Left ventricle myocardium superior (tissue), 1 donor: ENCODE data around the gene SCYGR2. TPM values are rescaled to one million over a fixed set of nuclear protein-coding genes. Genes with fewer than 3 reads are reported as not detected.
A peak's percentile ranks its signal among the peaks of the same experiment; 100 is the strongest.

ENCODE experiments used
- ATAC-seq: fragments of 200-7000 bp; cut with Tn5 transposase; one replicate; pipeline ENCODE4 v1.9.1; 2020; ENCODE audit warnings: mild to moderate bottlenecking, moderate library complexity
- DNase-seq: peaks from one replicate; pipeline ENCODE4 v3.0.0-alpha.2; 2020
- intact Hi-C: fragments of 100-400 bp; cut with micrococcal nuclease; formaldehyde crosslinking; loops from one replicate; pipeline ENCODE4 v1.11.0; 2022
- total RNA-seq: library from RNA; stranded (reverse); fragmentation: NEBNext Ultra II Directional; extraction: Animal tissue kit (Norgen Biotek cat#: 25700); gene quantifications from one replicate; pipeline ENCODE4 v1.2.1, GENCODE V29; 2021
- donor health status: DM: no; HTN: yes; CAD: no; lungs with severe emphysema.

Gene SCYGR2
- total RNA-seq, 1 donor from 2014 or later = not detected

DNA sequence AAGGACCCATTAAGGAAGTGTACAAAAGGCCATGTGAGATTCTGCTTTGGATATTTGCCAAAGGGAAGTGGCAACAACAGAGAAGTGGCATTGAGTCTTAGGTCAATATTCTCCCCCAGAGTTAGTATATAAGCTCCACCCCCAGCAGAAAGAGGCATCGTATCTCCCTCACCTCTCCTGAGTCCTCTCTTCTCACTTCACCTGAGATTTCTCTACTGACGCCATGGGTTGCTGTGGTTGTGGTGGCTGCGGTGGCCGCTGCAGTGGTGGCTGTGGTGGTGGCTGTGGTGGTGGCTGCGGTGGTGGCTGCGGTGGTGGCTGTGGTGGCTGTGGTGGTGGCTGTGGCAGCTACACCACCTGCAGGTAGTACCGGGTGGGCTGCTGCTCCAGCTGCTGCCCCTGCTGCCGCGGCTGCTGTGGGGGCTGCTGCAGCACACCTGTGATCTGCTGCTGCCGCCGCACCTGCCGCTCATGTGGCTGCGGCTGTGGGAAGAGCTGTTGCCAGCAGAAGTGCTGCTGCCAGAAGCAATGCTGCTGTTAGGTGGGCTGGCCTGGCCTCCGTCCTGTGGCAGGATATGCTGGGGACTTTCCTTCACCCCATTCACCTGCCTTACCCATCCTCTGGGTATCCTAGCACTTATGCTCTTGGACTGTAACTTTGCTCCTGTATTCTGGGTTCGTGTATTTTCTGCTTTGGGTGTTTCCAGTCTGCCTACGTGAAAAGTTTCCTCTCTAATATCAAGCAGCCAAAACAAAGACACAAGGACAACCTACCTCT lies 10.1 kb downstream of the SCYGR2 start:
- peak; percentile 35 for ATAC-seq
- intact Hi-C loops = no loop called here

DNA sequence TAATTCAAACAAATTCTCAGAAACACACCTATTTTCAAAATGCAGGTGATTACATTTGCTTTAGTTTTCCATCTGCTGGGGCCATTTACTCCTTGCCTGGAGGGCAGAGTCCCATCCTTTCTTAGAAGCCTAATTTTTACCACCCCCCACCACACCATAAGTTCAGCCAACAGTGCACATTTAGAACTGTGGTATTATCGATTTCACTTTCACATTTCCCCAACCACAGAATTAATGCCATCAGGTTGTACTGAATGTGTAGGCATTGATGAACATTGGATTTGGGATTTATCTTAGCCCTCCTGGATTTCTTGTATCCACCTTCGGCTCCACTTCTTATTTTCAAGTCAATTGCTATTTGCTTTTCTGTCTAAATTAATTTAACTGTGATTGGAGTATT lies 11.4 kb downstream of the SCYGR2 start:
- no peak for DNase-seq
- ATAC-seq = no peak
- intact Hi-C loops = no loop called here

More for the DNA sequence above, 10.1 kb downstream of the SCYGR2 start:
- no peak for DNase-seq

DNA sequence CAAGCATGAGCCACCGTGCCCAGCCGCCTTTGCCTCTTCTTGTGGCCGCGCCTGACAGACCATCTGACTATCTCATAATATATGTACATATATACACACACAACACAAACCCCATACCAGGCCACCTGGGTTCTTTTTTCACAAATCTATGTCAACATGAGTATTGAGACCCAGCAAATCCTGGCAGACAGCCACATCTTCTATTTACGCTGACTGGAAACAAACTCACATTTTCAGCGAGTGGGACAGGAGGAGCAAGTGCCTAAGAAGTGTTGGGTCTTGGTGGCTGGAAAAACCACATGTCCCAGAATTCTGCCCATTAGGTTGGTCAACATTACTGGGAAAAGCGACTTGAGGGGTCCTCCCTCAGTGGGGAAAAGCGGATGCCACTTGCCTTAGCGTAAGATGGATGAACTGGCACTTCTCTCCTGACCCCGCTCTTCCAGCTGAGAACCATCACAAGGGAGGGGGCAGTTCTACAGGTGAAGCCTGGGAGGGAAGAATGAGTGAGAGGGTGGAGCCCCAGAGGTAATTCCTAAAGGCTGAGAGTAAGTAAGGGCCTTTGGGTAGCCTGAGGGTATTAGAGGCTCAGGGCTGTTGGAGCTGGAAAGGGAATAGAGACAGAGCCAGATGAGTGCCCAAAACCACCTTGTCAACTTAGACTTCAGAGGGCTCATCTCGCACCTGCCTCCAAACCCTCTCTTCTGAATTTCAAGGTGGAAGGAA lies 14.0 kb downstream of the SCYGR2 start:
- intact Hi-C loops = no loop called here
- ATAC-seq (no peak), DNase-seq (no peak)

DNA sequence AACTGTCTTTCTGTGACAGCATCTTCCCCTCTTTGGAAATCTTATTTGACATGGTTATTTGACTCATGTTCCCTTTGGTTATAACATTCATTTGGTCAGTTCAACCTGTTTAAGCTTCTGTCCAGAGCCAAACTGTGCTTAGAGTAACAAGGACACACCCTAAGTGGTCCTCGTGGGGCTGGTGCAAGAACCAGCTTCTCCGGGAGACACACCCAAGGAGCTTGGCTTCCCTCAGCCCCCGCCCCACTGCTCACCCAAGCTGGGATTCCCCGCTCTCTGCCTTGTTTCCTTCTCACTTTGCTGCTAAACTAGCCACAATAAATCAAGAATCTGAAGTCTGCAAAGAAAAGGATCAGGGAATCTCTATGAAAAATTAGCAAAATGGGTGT lies 14.6 kb downstream of the SCYGR2 start:
- ATAC-seq (no peak), DNase-seq (no peak)
- intact Hi-C loops = no loop called here

DNA sequence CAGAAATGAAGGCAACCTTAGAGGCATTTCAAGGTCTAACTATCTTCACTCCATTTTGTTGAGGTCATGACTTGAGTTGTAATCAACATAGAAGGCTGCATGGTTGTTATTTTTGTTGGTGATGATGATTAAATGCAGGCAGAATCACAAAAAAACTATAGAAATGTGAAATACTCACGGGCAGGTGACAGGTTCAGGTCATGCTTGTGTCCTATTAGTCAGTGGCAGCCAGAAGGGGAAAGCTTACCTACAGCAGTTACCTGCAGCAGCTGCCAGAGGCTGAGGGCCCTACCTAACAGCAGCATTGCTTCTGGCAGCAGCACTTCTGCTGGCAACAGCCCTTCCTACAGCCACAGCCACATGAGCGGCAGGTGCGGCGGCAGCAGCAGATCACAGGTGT lies 15.6 kb downstream of the SCYGR2 start:
- no peak for ATAC-seq
- intact Hi-C loops = no loop called here
- DNase-seq = no peak

DNA sequence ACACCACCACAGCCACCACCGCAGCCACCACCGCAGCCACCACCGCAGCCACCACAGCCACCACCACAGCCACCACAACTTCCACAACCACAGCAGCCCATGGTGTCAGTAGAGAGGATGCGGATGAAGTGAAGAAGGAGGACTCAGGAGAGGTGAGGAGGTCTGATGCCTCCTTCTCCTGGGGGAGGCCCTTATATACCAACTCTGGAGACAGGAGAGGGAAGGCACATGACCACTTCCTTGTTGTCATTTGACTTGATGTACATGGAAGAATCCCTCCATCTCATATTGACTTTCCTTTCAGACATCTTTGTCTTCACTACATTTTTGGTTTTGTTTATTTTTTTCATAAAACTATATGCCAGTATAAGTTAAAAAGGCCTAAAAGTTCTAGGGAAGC lies 16.0 kb downstream of the SCYGR2 start, which contains the start of gene SCYGR3:
Gene SCYGR3, minus strand, starts transcription at position 101 of the 400 bp plus-strand sequence. Its CDS starts 0 bp downstream, at position 101.
- DNase-seq = no peak
- intact Hi-C loops = no loop called here
- ATAC-seq = no peak

DNA sequence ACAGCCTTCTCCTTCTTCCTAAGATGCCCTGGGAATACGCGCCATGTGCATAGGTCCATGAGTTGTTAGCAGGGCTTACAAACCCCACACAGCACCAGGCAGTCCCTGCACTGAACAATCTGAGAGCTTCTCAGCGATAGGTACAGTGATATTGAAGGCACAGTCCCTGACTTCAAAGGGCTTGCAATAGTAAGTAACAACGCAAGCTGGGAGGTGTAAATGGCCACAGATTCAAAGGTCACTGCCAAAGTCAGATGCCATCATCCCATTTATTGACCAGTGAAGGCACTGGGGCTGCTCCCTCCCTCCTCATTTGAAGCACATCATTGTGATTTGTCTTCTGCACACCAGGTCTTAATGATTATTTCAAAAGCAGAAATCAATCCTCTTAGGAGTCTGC lies 16.5 kb downstream of the SCYGR2 start:
- ATAC-seq = no peak
- DNase-seq = no peak
- intact Hi-C loops = no loop called here

DNA sequence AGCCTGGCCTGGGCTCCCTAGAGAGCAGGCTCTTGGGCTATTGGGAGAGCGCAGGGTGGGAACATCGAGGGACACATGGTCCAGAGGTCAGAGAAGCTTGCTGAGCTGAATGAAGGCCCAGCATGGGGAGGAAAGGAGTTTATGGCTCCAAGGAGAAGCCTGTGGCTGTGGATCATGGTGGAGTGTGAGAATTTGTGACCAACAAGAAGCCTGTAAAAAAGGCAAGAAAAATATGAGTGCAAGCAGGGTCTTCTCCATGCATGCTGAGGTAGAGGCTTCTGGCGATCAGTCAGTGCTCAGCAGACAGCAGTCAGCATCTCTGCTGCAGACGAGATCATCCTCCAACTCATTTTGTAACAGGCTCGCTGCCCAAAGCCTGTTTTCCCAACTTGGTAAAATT lies 17.2 kb downstream of the SCYGR2 start:
- ATAC-seq (no peak), DNase-seq (no peak)
- intact Hi-C loops = no loop called here

DNA sequence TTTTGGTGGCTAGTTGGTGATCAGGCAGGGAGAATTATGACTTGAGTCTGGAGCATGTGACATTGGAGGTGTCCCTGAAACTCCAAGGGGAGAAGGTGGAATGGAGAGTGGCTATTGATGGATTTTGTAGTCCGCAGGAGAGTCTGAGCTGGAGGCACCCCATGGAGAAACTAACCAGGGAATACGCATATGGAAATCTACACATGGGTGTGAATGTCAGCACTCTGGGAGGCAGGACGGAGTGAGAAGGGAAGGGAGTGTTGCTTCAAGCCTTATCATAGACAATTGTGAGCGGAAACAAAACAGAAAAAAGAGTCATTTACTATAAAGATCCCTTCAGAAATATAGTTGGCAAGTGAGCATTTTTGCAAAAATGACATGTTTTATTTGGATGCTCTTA lies 17.9 kb downstream of the SCYGR2 start:
- intact Hi-C loops = no loop called here
- DNase-seq (no peak), ATAC-seq (peak; percentile 17)

DNA sequence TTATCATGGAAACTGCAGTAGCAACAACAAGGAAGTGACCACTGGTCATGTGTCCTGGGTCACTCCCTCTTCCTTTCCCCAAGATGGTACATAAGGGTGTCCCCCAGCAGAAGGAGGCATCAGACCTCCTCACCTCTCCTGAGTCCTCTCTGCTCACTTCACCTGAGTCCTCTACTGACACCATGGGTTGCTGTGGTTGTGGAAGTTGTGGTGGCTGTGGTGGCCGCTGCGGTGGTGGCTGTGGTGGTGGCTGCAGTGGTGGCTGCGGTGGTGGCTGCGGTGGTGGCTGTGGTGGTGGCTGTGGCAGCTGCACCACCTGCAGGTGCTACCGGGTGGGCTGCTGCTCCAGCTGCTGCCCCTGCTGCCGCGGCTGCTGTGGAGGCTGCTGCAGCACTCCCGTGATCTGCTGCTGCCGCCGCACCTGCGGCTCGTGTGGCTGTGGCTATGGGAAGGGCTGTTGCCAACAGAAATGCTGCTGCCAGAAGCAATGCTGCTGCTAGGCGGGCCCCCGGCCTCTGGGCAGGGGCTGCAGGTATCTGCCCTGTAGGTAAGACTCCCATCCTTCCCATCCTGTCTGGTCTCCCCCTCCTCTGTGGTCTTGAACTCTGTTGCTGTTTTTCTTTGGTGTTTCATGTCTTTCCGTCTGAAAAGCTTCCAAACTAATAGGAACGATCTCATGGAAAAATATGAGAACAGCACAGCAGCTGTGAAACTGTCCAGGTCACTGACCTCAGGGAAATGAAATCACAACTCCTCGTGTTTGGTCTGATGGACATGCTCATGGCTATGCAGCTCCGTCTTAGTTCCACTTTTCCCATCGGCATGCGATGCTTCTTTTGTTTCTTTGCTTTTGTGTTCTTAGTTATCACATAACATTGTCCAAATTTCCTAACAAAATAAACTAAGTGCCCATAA lies 18.9 kb downstream of the SCYGR2 start, which contains the start of gene SCYGR4:
Gene SCYGR4, plus strand, starts transcription at position 183 of the 915 bp plus-strand sequence. Its CDS starts 0 bp downstream, at position 183.
- intact Hi-C loops = no loop called here
- ATAC-seq (peak; percentile 86), DNase-seq (no peak)

DNA sequence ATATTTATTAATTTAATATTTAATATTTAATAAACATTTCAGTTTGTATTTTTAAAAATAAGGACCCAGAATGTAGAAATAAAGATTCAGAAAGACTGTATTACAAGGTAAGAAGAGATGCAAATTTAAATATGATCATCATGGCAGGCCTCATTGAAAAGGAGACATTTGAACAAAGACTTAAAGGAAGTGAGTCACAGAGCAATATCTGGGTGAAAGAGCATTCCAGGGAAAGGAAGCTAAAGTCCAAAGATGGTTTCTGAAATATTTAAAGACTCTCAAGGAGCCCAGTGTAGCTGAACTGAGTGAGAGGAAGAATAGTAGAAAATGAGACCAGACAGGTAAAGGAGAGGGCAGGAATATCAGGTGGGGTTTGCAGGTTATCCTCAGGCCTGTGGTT lies 24.5 kb downstream of the SCYGR2 start:
- intact Hi-C loops = no loop called here
- DNase-seq (no peak), ATAC-seq (no peak)

DNA sequence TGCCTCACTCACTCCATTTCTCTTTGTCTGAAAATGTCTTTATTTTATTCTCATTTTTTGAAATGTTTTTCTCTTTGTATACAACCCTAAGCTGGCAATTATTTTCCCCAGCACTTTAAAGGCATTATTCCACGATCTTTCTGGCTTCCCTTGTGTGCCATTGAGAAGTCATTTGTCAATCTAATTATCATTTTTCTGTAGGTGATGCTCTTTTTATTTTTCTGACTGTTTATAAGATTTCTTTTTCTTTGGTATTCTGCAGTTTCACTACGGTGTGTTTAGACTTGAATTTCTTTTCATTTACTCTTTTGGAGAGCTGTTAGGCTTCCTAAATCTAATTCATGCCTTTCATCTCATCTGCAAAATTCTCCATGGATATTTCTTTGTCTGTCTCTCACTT lies 26.7 kb downstream of the SCYGR2 start:
- intact Hi-C loops = no loop called here
- DNase-seq (no peak), ATAC-seq (no peak)

DNA sequence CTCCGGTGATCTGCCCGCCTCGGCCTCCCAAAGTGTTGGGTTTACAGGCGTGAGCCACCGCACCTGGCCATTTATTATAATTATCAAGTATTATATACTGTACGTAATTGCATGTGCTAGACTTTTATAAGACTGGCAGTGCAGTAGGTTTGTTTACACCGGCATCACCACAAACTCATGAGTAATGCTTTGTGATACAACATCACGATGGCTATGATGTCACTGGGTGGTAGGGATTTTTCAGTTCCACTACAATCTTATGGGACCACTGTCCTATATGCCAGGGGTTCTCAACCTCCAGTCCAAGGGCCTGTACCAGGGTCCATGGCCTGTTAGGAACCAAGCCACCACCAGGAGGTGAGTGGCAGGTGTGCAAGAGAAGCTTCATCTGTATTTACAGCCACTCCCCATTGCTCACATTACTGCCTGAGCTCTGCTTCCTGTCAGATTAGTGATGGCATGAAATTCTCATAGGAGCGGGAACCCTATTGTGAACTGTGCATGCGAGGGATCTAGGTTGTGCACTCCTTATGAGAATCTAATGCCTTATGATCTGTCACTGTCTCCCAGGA lies 28.0 kb downstream of the SCYGR2 start:
- DNase-seq (no peak), ATAC-seq (no peak)
- intact Hi-C loops = no loop called here

DNA sequence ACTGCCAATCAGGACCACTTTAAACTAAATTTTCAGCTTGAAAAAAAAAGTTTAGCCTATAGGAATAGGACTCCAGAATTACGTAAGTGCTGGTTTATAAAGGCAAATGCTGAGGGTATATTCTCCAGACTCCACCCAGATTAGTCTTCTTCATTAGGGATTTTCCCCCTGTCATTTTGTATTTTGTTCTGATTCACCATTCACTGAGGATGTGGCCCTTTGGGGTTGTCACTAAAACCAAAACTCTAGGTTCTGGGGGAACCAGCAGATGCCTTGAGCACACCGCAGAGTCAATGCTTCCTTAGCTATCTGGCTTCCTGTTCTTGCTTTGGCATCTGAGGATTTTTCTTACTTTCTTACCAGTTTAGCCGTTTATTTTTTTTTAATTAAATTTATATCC lies 29.1 kb downstream of the SCYGR2 start:
- ATAC-seq (no peak), DNase-seq (no peak)
- intact Hi-C loops = no loop called here

DNA sequence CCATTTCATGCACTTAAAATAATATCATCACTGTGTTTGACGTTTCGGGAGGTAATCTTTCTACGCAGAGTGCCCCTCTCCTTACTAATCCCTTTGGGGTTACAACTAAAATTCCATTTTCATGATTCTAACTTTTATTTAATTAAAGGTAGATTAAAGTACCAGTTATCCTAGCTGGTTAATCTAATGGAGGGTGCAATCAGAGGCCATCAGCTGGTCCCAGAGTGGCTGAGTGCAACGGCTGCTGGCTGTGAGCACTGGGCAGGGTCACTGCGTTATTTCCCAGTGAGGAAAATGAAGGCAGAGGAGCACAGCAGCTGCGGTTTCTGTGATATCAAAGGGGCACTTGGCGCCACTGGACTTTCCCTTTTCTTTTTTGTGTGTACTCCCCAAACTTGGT lies 30.7 kb downstream of the SCYGR2 start:
- no peak for ATAC-seq

DNA sequence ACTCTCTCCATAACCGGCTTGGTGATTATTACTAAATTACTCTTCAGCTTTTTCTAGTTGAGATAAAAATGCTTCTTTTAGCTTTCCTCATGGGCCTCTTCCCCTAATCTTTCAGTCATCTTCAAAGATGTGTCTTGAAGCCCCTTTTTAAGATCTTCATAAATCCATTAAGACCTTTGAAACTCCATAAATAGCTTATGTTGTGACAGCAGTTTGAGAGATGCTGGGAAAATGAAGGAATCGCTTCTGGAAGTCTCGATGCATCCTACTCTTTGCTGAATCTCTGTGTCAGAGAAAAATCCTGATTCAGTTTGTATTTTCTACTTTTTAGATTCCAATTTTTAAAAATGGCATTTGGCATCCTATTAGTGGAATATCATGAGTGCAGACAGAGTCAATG lies 31.6 kb downstream of the SCYGR2 start:
- intact Hi-C loops = no loop called here
- no peak for ATAC-seq
- no peak for DNase-seq

More for the DNA sequence above, 30.7 kb downstream of the SCYGR2 start:
- no peak for DNase-seq
- intact Hi-C loops = no loop called here

DNA sequence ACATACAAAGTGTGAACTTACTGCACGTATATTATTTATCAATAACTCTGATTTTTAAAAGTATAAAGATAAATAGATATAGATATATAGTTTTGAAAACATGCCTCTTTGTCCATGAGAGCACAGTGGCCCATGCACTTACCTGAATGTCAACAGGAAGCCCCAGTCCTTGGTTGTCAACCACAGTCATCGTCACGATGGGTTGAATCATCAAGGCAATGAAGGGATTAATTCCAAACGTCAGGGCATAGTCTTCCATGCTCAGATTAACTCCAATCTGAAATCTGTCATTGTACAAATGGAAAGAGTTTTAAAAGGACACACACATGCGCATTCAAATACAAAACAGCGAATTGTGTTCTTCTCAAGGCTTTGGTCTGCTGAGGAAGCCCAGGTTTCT lies 34.1 kb downstream of the SCYGR2 start:
- intact Hi-C loops = no loop called here
- ATAC-seq (no peak), DNase-seq (no peak)

DNA sequence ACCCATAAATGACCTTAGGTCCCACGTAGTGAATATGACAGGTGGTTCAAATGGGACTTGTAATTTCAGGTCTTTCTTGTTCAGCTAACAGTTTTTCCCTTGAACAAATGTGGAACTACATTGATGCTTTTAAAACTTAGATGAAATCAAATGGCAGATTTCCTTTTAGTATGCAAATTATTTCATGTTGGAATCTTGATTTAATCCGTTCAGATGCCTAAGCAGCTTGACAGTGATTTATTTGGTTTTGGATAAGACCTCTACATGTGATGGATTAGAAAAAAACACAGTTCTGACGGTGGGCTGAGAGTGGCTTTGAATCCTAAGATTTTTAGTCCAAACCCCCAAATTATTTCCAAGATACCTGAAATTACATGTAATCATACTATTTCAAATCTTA lies 35.5 kb downstream of the SCYGR2 start:
- DNase-seq (no peak), ATAC-seq (no peak)
- intact Hi-C loops = no loop called here

DNA sequence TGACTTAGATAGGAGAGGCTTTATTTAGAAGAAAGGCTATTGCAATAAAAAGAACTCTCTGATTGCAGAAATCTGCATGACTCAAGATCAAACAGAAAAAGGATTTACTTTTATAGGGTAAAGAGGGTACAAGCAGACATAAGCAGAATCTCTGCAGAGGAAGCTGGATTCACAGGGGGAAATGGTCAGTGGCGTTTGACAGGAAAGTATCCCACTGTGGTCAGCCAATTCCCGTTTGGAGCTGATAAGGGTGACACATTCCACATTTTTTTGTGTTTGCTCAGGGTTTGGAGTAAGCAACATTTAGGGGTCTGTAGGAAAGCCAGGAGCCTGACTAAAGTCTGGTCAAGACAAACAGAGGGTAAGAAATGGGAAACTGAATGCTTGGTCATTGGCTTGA lies 44.0 kb downstream of the SCYGR2 start:
- intact Hi-C loops = no loop called here
- ATAC-seq (no peak), DNase-seq (no peak)
